ENCODE data around the gene RNF213. TPM values are rescaled to one million over a fixed set of nuclear protein-coding genes. Genes with fewer than 3 reads are reported as not detected.

The RNF213 gene
- polyA plus RNA-seq, 1 of the 3 experiments (the other 2 are of a cell fraction): 57.5 TPM

DNA sequence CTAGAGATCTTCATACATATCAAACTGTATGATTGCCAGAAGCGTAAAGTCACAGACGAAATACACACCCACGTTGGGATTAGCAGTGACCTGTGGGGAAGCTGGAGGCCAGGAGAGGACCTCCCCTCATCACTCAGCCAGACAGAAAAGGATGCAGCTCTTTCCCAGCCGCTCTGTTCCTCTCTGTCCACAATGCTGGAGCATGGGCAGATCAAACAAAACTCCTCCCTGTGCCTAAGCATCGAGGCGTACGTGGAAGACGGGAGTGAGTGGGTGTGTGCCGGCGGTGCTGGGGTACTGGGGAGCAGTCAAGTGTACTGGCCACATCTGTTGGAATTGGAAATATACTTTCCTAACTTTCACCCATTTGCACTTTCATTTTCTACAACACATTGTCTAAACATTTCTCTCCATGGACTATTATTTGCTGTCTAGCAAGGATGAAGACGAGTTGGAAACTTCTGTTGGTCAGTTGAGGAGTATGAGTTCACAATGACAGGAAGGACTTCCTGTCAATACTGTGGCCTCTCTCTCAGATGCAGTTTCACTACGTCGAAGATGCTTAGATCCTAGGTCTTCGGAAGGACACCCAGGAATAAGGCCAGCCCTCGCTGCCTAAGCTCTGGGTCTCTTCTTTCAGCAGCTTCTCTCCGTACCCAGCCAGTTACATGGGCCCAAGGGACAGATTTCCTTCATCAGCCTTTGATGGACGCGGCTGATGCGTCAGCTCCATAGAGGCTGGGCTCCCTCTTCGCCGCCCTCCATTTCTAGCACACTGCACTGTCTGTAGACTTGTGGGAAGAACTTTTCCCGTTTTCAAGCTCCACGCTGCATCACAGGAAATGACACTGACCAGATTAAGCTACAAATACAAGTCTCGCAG, 123.7 kb downstream of the RNF213 start:
- WGBS (ENCODE audit: low lambda C conversion rate): 92% methylated on average over 24 of the region's 24 CpGs
- H2AFZ ChIP-seq (ENCODE audit: low read depth): no peak overlapping the region
- H3K9me2 ChIP-seq: no peaks in the 10 kb centered on the region
- H3K4me3 ChIP-seq (ENCODE audit: low read depth in 2 of 2, low read length in 1 of 2): no peak overlapping the region
- peaks cover 0 to 21% of the 10 kb centered on the region in 2 experiments; a peak in 2 of 4 replicates for H3K4me1 ChIP-seq (ENCODE audit: control insufficient read depth in 1 of 2, insufficient read depth in 2 of 2, low read depth in 1 of 2, low read length in 1 of 2)
- DNase-seq: no peak
- no peaks in the 10 kb centered on the region for H3K27me3 ChIP-seq (ENCODE audit: insufficient read depth)
- peaks cover 10% of the 10 kb centered on the region for H3F3A ChIP-seq (replicated peaks; ENCODE audit: insufficient read depth)
- H3K27ac ChIP-seq (ENCODE audit: low read depth in 2 of 2, low read length in 1 of 2): no peak overlapping the region
- no peak overlapping the region for H3K9ac ChIP-seq
- CTCF ChIA-PET: interaction anchor here (0.8 to 3.3 kb wide), 5 partner anchors 9 to 595 kb away, joined by 3 to 7 read pairs (median 4); no protein-coding TSS in a partner anchor
- H3K4me2 ChIP-seq: no peak overlapping the region
- POLR2A ChIA-PET: no interaction called here
- H3K36me3 ChIP-seq (replicated peaks in 1 of 2; ENCODE audit: control insufficient read depth in 1 of 2, insufficient read depth in 2 of 2, low read length in 1 of 2): peaks cover 72 to 95% of the 10 kb centered on the region in 2 experiments
- H3K79me2 ChIP-seq (ENCODE audit: insufficient read depth): no peaks in the 10 kb centered on the region
- no peaks in the 10 kb centered on the region for H4K20me1 ChIP-seq (ENCODE audit: insufficient read depth)
- TF ChIP-seq TAF1 (IDR thresholded peaks at IDR 0.05; ENCODE audit: borderline replicate concordance, low read depth, low read length) (no peak), MXI1 (IDR thresholded peaks at IDR 0.05; ENCODE audit: low read depth, low read length) (no peak), RCOR1 (IDR thresholded peaks at IDR 0.05; ENCODE audit: low read length) (no peak), NFIC (IDR thresholded peaks at IDR 0.05; ENCODE audit: borderline replicate concordance) (no peak), POLR2AphosphoS5 (IDR thresholded peaks at IDR 0.05; ENCODE audit: low read depth, low read length) (no peak), JUND (IDR thresholded peaks at IDR 0.05) (no peak), USF2 (IDR thresholded peaks at IDR 0.05; ENCODE audit: borderline replicate concordance, low read depth, low read length) (no peak), FOSL2 (IDR thresholded peaks at IDR 0.05; ENCODE audit: borderline replicate concordance, low read depth) (no peak), IRF3 (IDR thresholded peaks at IDR 0.05; ENCODE audit: low read depth, low read length) (no peak), GABPA (IDR thresholded peaks at IDR 0.05; ENCODE audit: low read depth) (no peak), MEF2A (IDR thresholded peaks at IDR 0.05; ENCODE audit: borderline replicate concordance, low read depth) (no peak), FOXM1 (IDR thresholded peaks at IDR 0.05; ENCODE audit: low read depth) (no peak), FOXJ3 (CRISPR knock-in tag; IDR thresholded peaks at IDR 0.05) (no peak), YY1 (IDR thresholded peaks at IDR 0.05; ENCODE audit: low read depth) (no peak), SMC3 (IDR thresholded peaks at IDR 0.05; ENCODE audit: low read depth, low read length) (no peak), EP300 (IDR thresholded peaks at IDR 0.05; ENCODE audit: borderline replicate concordance in 1 of 2, low read depth in 1 of 2, low read length in 1 of 2) (no peak)
- no peaks in the 10 kb centered on the region for H3K9me3 ChIP-seq

All from SK-N-SH (cell line).